ENCODE data around the gene SPOCK1.

- TF ChIP-seq CTCF (IDR thresholded peaks at IDR 0.05) (no peak), POLR2A (IDR thresholded peaks at IDR 0.05) (no peak)
Observed at GRCh38 chr5:137085206-137085605, 413.9 kb downstream of the SPOCK1 start.
